Measurements from ENCODE around the gene PAOX. TPM values are rescaled to one million over a fixed set of nuclear protein-coding genes. Genes with fewer than 3 reads are reported as not detected.

The PAOX gene
- total and polyA plus RNA-seq, 2 of the 13 experiments (the other 11 are each of a cell fraction or from before 2014, with no cell fraction given) = 0.49 to 0.77 TPM

GRCh38 chr10:133359554-133359971 lies 19.5 kb upstream of the PAOX start (continued):
- no peak for TF ChIP-seq ZUFSP (CRISPR knock-in tag; IDR thresholded peaks at IDR 0.05; ENCODE audit: borderline replicate concordance)
- no peak for TF ChIP-seq DNMT3B (CRISPR knock-in tag; conservative IDR thresholded peaks at IDR 0.05)
- TF ChIP-seq ZNF709 (CRISPR knock-in tag; IDR thresholded peaks at IDR 0.05) = peak; percentile 13; the same call in 1 of the 2 replicates
- TF ChIP-seq ZBTB3 (CRISPR knock-in tag; IDR thresholded peaks at IDR 0.05; ENCODE audit: borderline replicate concordance, low read depth) = 0 out of 2 replicates have a peak, but pooled peaks have one; percentile 15
- TF ChIP-seq GPN1 (CRISPR knock-in tag; IDR thresholded peaks at IDR 0.05; ENCODE audit: borderline replicate concordance) = no peak
- TF ChIP-seq ZNF549 (CRISPR knock-in tag; IDR thresholded peaks at IDR 0.05) = no peak
- peak; percentile 31; the same call in 1 of the 2 replicates for TF ChIP-seq ZNF350 (CRISPR knock-in tag; IDR thresholded peaks at IDR 0.05; ENCODE audit: borderline replicate concordance, low read depth)
- TF ChIP-seq ATF2 (CRISPR knock-in tag; IDR thresholded peaks at IDR 0.05) = peak; percentile 24; the same call in 1 of the 2 replicates
- no peak for TF ChIP-seq ZNF569 (CRISPR knock-in tag; IDR thresholded peaks at IDR 0.05; ENCODE audit: borderline replicate concordance)
- TF ChIP-seq TFE3 (CRISPR knock-in tag; IDR thresholded peaks at IDR 0.05) = peak; percentile 17; the same call in 1 of the 2 replicates
- no peak for TF ChIP-seq ZNF251 (CRISPR knock-in tag; IDR thresholded peaks at IDR 0.05)
- no peak for TF ChIP-seq ZNF580 (CRISPR knock-in tag; IDR thresholded peaks at IDR 0.05; ENCODE audit: borderline replicate concordance, low read depth)
- no peak for TF ChIP-seq ONECUT2 (CRISPR knock-in tag; IDR thresholded peaks at IDR 0.05)
- no peak for TF ChIP-seq ZNF598 (CRISPR knock-in tag; IDR thresholded peaks at IDR 0.05; ENCODE audit: borderline replicate concordance)
- TF ChIP-seq ZNF232 (CRISPR knock-in tag; IDR thresholded peaks at IDR 0.05; ENCODE audit: borderline replicate concordance) = peak; percentile 12; the same call in 1 of the 2 replicates
- TF ChIP-seq NR0B2 (CRISPR knock-in tag; IDR thresholded peaks at IDR 0.05) = no peak
- no peak for TF ChIP-seq PBX2 (CRISPR knock-in tag; IDR thresholded peaks at IDR 0.05)
- TF ChIP-seq ZBTB38 (CRISPR knock-in tag; IDR thresholded peaks at IDR 0.05) = peak; percentile 17; the same call in 1 of the 2 replicates
- no peak for TF ChIP-seq BRCA1 (CRISPR knock-in tag; IDR thresholded peaks at IDR 0.05)
- TF ChIP-seq TRIM22 (IDR thresholded peaks at IDR 0.05) = no peak
- TF ChIP-seq BRF2 (CRISPR knock-in tag; IDR thresholded peaks at IDR 0.05) = no peak

Data from HepG2 (cell line).